Uterus (tissue), 2 donors: Measurements from ENCODE around the gene CACNA1C.

ENCODE experiments used
- CTCF ChIP-seq, 4 experiments: fragments of 200-600 bp in 2 of 4; fragments of 450-650 bp in 2 of 4; sonication (generic) in 2 of 4; IDR thresholded peaks; one replicate each; pipeline ENCODE4 v1.5.1; 2016 to 2019; ENCODE audit warnings: antibody characterized with exemption in 4 of 4, mild to moderate bottlenecking in 2 of 4, moderate library complexity in 1 of 4
- POLR2A ChIP-seq, 2 donors: fragments of 450-650 bp; IDR thresholded peaks; one replicate each; pipeline ENCODE4 v1.6.1; 2016; ENCODE audit warnings: antibody characterized with exemption in 2 of 2, mild to moderate bottlenecking in 1 of 2, moderate library complexity in 1 of 2

DNA sequence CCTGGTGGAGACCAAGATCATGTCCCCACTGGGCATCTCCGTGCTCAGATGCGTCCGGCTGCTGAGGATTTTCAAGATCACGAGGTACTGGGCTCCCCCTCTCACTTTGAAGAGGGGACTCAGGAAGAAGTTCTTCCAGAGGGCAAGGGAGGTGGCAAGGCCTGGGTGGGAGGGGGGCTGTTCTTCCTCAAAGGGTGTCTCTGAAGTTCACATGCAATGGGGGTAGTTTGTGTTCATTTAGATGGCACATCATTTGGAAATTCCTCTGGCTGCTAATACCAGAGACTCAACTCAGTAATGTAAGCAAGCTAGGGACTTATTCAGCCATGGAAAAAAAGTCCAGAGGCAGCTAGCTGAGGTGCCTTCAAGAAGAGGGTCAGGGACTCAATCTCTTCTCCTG lies 514.9 kb downstream of the CACNA1C start:
- TF ChIP-seq CTCF (IDR thresholded peaks at IDR 0.05), result no peak
- TF ChIP-seq POLR2A (IDR thresholded peaks at IDR 0.05), result no peak
